ENCODE results near the gene MYH9.

The MYH9 gene

GRCh38 chr22:36344106-36344827 lies 43.5 kb downstream of the MYH9 start:
- peak; percentile 80 for DNase-seq

- no peak for DNase-seq
Measured at GRCh38 chr22:36343720-36344105, 44.1 kb downstream of the MYH9 start.

- no peak for DNase-seq
Measured at GRCh38 chr22:36343070-36343719, 44.6 kb downstream of the MYH9 start.

- no peak for DNase-seq
Measured at GRCh38 chr22:36341640-36342041, 46.1 kb downstream of the MYH9 start.

- no peak for DNase-seq
Measured at GRCh38 chr22:36340621-36341020, 47.1 kb downstream of the MYH9 start.

GRCh38 chr22:36339171-36340065 lies 48.3 kb downstream of the MYH9 start:
- peak; percentile 54 for DNase-seq

GRCh38 chr22:36337365-36338130 lies 50.2 kb downstream of the MYH9 start:
- DNase-seq: no peak

GRCh38 chr22:36336246-36337182 lies 51.3 kb downstream of the MYH9 start:
- DNase-seq: no peak

GRCh38 chr22:36335621-36336020 lies 52.1 kb downstream of the MYH9 start:
- DNase-seq: no peak

- peak; percentile 35 for DNase-seq
Measured at GRCh38 chr22:36334821-36335603, 52.8 kb downstream of the MYH9 start.

GRCh38 chr22:36334081-36334820 lies 53.5 kb downstream of the MYH9 start:
- DNase-seq: no peak

- DNase-seq: no peak
Measured at GRCh38 chr22:36333644-36334043, 54.1 kb downstream of the MYH9 start.

GRCh38 chr22:36332623-36333332 lies 55.0 kb downstream of the MYH9 start:
- peak; percentile 82 for DNase-seq

- peak; percentile 68 for DNase-seq
Measured at GRCh38 chr22:36331912-36332622, 55.7 kb downstream of the MYH9 start.

GRCh38 chr22:36331306-36331911 lies 56.4 kb downstream of the MYH9 start:
- peak; percentile 88 for DNase-seq

- DNase-seq: no peak
Measured at GRCh38 chr22:36330655-36331305, 57.0 kb downstream of the MYH9 start.

- DNase-seq: no peak
Measured at GRCh38 chr22:36330127-36330526, 57.6 kb downstream of the MYH9 start.

All from stimulated activated CD4-positive, alpha-beta T cell treated with anti-CD3 and anti-CD28 coated beads, Interleukin-1b, Interleukin-23, amount 100 ng/mL, for 48 hours (primary cell).